ENCODE measurements around the gene ATP11C. TPM values are rescaled to one million over a fixed set of nuclear protein-coding genes. Genes with fewer than 3 reads are reported as not detected.

ATP11C gene
- total and polyA plus RNA-seq, 12 donors = 3.3 to 29.9 (median 17.0) TPM

- Histone ChIP-seq H3K36me3 (replicated peaks in 1 of 2) (no peaks in the 10 kb centered on the region), H3K4me3 (peak overlapping the region; percentile 22 to 82 (median 36)), H3K27me3 (peaks cover 3% of the 10 kb centered on the region), H3K4me1 (replicated peaks in 1 of 2) (no peaks in the 10 kb centered on the region), H3K27ac (peak overlapping the region in 3 of 5 donors; percentile 26 to 98 (median 57)), H3K9me3 (replicated peaks in 1 of 3) (no peaks in the 10 kb centered on the region)
- intact Hi-C loops (cut with DNase I) = no loop called here
- 0 to 36% (median 22%) methylated on average over 18 to 33 of the region's 33 CpGs; no CpG with 5 or more reads in 1 of the 4 donors for WGBS, 4 donors
- DNase-seq = peak in 2 of 7 donors; percentile 14 to 26
- TF ChIP-seq POLR2A (IDR thresholded peaks at IDR 0.05) = no peak
- no peak for TF ChIP-seq CTCF (IDR thresholded peaks at IDR 0.05)
Measured at GRCh38 chrX:139931646-139932072, 1.2 kb downstream of the ATP11C start.

GRCh38 chrX:139930916-139931645 lies 1.8 kb downstream of the ATP11C start:
- H3K36me3 ChIP-seq (replicated peaks in 1 of 2) = no peaks in the 10 kb centered on the region
- intact Hi-C loops (cut with DNase I) = no loop called here
- no peak overlapping the region for H3K27ac ChIP-seq
- 3 to 25% (median 21%) methylated on average over 7 to 27 of the region's 27 CpGs for WGBS, 4 donors
- H3K4me1 ChIP-seq (replicated peaks in 1 of 2) = no peaks in the 10 kb centered on the region
- peak in 5 of 7 donors; percentile 17 to 47 (median 18) for DNase-seq
- H3K4me3 ChIP-seq = peak overlapping the region; percentile 22 to 82 (median 36)
- no peaks in the 10 kb centered on the region for H3K9me3 ChIP-seq (replicated peaks in 1 of 3)
- no peak for TF ChIP-seq CTCF (IDR thresholded peaks at IDR 0.05)
- TF ChIP-seq POLR2A (IDR thresholded peaks at IDR 0.05) = no peak
- H3K27me3 ChIP-seq = peaks cover 3% of the 10 kb centered on the region

GRCh38 chrX:139930401-139930800 lies 2.5 kb downstream of the ATP11C start:
- H3K36me3 ChIP-seq (replicated peaks in 1 of 2) = no peaks in the 10 kb centered on the region
- no peak for DNase-seq
- TF ChIP-seq POLR2A (IDR thresholded peaks at IDR 0.05) (no peak), CTCF (IDR thresholded peaks at IDR 0.05) (no peak)
- intact Hi-C loops (cut with DNase I) = no loop called here
- H3K4me3 ChIP-seq = peak overlapping the region in 1 of 4 donors; percentile 82
- no peaks in the 10 kb centered on the region for H3K9me3 ChIP-seq (replicated peaks in 1 of 3)
- H3K27me3 ChIP-seq = peaks cover 3% of the 10 kb centered on the region
- H3K4me1 ChIP-seq (replicated peaks in 1 of 2) = no peaks in the 10 kb centered on the region
- H3K27ac ChIP-seq = no peak overlapping the region
- WGBS, 4 donors = 53 to 86% (median 71%) methylated on average over 4 of the region's 4 CpGs

- H3K4me3 ChIP-seq = no peak overlapping the region
- 61 to 88% (median 74%) methylated on average over 5 of the region's 5 CpGs for WGBS, 4 donors
- H3K4me1 ChIP-seq (replicated peaks in 1 of 2) = no peaks in the 10 kb centered on the region
- peaks cover 3% of the 10 kb centered on the region for H3K27me3 ChIP-seq
- no peaks in the 10 kb centered on the region for H3K9me3 ChIP-seq (replicated peaks in 1 of 3)
- no peak for DNase-seq
- H3K36me3 ChIP-seq (replicated peaks in 1 of 2) = no peaks in the 10 kb centered on the region
- intact Hi-C loops (cut with DNase I) = no loop called here
- TF ChIP-seq POLR2A (IDR thresholded peaks at IDR 0.05) (no peak), CTCF (IDR thresholded peaks at IDR 0.05) (no peak)
- H3K27ac ChIP-seq = no peak overlapping the region
Measured at GRCh38 chrX:139929876-139930275, 3.0 kb downstream of the ATP11C start.

Data from adrenal gland (tissue), 12 donors.